Measurements from ENCODE around the gene SMARCAD1. TPM values are rescaled to one million over a fixed set of nuclear protein-coding genes. Genes with fewer than 3 reads are reported as not detected.

SMARCAD1 gene
- total and polyA plus RNA-seq, 2 experiments from 2014 or later, result 14.1 to 26.3 TPM

DNA sequence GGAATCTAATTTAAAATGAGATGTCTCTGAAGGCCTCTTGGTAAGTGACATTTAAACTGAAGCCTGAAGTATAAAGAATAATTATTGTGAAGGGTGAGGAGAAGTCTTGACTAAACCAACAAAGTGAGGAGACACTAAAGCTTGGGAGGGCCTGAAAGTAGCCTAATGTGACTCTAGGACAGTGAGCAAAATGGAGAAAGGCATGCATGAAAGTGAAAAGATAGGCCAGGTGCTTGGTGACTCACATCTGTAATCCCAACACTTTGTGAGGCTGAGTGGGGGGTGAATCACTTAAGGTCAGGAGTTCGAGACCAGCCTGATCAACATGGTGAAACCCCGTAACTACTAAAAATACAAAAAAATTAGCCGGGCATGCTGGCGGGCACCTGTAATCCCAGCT, 46.9 kb upstream of the SMARCAD1 start:
- WGBS, 2 experiments (ENCODE audit: low coverage in 1 of 2, low lambda C conversion rate in 2 of 2, missing lambda C conversion rate in 2 of 2), result 77 to 78% methylated on average over 4 of the region's 4 CpGs
- in situ Hi-C loops (cut with MboI), result no loop called here
- no peak for TF ChIP-seq EZH2 (IDR thresholded peaks at IDR 0.05; ENCODE audit: insufficient read depth, poor library complexity, severe bottlenecking)
- TF ChIP-seq EZH2phosphoT487 (IDR thresholded peaks at IDR 0.05; ENCODE audit: insufficient read depth, low read depth), result no peak

DNA sequence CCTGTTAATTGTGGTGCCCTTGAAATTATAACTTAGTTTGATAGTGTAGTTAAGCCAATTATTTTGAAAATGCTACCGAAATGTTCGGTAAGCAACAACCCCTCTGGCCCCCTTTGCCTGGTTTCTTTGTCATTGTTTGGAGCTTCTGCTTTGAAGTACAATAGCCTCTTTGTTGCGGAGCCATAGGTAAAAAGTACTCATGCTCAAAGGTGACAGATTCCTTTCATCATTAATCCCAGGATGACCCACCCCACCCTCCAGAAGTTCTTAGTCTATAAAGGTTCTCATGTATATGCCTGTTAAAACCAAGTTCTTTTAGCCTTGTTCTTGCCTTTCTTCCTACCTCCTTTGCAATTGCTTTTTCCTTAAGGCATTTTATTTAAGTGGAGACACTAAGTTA, 42.4 kb upstream of the SMARCAD1 start:
- DNase-seq, result no peak
- WGBS, 2 experiments (ENCODE audit: low coverage in 1 of 2, low lambda C conversion rate in 2 of 2, missing lambda C conversion rate in 2 of 2), result 23% methylated on average over 3 of the region's 3 CpGs
- Histone ChIP-seq H3K9me3 (ENCODE audit: low read depth) (no peaks in the 10 kb centered on the region), H3K9ac (no peak overlapping the region), H3F3A (ENCODE audit: insufficient read depth) (no peaks in the 10 kb centered on the region), H3K4me1 (ENCODE audit: insufficient read depth) (no peaks in the 10 kb centered on the region), H3K27ac (no peak overlapping the region), H3K9me2 (ENCODE audit: insufficient read depth) (no peaks in the 10 kb centered on the region), H3K79me2 (ENCODE audit: insufficient read depth) (no peaks in the 10 kb centered on the region), H4K20me1 (ENCODE audit: insufficient read depth) (no peaks in the 10 kb centered on the region), H3K36me3 (ENCODE audit: low read depth) (no peaks in the 10 kb centered on the region), H3K4me2 (ENCODE audit: unreplicated experiment) (no peak overlapping the region), H3K27me3 (replicated peaks; ENCODE audit: insufficient read depth) (no peaks in the 10 kb centered on the region), H3K4me3 (no peak overlapping the region), H2AFZ (no peak overlapping the region)
- in situ Hi-C loops (cut with MboI), result no loop called here
- TF ChIP-seq EZH2 (IDR thresholded peaks at IDR 0.05; ENCODE audit: insufficient read depth, poor library complexity, severe bottlenecking) (no peak), EZH2phosphoT487 (IDR thresholded peaks at IDR 0.05; ENCODE audit: insufficient read depth, low read depth) (no peak)

More for the DNA sequence above, 46.9 kb upstream of the SMARCAD1 start:
- H3F3A ChIP-seq (ENCODE audit: insufficient read depth), result no peaks in the 10 kb centered on the region
- no peak overlapping the region for H3K27ac ChIP-seq
- no peaks in the 10 kb centered on the region for H3K27me3 ChIP-seq (replicated peaks; ENCODE audit: insufficient read depth)
- H2AFZ ChIP-seq, result no peak overlapping the region
- H3K79me2 ChIP-seq (ENCODE audit: insufficient read depth), result no peaks in the 10 kb centered on the region
- DNase-seq, result no peak
- no peak overlapping the region for H3K4me3 ChIP-seq
- H3K9me3 ChIP-seq (ENCODE audit: low read depth), result no peaks in the 10 kb centered on the region
- H3K36me3 ChIP-seq (ENCODE audit: low read depth), result no peaks in the 10 kb centered on the region
- H3K4me1 ChIP-seq (ENCODE audit: insufficient read depth), result no peaks in the 10 kb centered on the region
- no peaks in the 10 kb centered on the region for H3K9me2 ChIP-seq (ENCODE audit: insufficient read depth)
- H3K9ac ChIP-seq, result no peak overlapping the region
- H3K4me2 ChIP-seq (ENCODE audit: unreplicated experiment), result no peak overlapping the region
- no peaks in the 10 kb centered on the region for H4K20me1 ChIP-seq (ENCODE audit: insufficient read depth)

DNA sequence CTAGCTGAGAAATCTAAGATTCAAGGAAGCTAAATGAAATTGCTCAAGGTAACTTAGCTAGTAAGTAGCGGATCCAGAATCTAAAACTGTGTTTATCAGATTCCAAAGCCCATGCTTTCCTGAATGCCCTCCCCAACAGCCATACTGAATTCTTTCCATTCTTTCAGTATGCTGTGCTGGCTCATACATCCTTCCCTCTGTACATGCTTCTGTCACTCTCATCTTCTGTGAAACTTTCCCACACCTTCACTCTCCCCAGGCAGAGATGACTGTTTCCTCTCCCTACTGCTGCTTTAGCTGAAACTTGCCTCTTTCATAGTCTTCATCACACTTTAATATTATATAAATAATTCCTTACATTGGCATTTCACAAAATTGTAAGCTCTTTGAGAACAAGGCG, 39.3 kb upstream of the SMARCAD1 start:
- in situ Hi-C loops (cut with MboI), result no loop called here
- H2AFZ ChIP-seq, result no peak overlapping the region
- TF ChIP-seq EZH2 (IDR thresholded peaks at IDR 0.05; ENCODE audit: insufficient read depth, poor library complexity, severe bottlenecking), result no peak
- TF ChIP-seq EZH2phosphoT487 (IDR thresholded peaks at IDR 0.05; ENCODE audit: insufficient read depth, low read depth), result no peak
- no peaks in the 10 kb centered on the region for H3K4me1 ChIP-seq (ENCODE audit: insufficient read depth)
- no peaks in the 10 kb centered on the region for H3K27me3 ChIP-seq (replicated peaks; ENCODE audit: insufficient read depth)
- H3K9ac ChIP-seq, result no peak overlapping the region
- DNase-seq, result no peak
- H3F3A ChIP-seq (ENCODE audit: insufficient read depth), result no peaks in the 10 kb centered on the region
- no peaks in the 10 kb centered on the region for H4K20me1 ChIP-seq (ENCODE audit: insufficient read depth)
- no peak overlapping the region for H3K4me3 ChIP-seq
- no peaks in the 10 kb centered on the region for H3K9me2 ChIP-seq (ENCODE audit: insufficient read depth)
- no peak overlapping the region for H3K4me2 ChIP-seq (ENCODE audit: unreplicated experiment)
- H3K9me3 ChIP-seq (ENCODE audit: low read depth), result no peaks in the 10 kb centered on the region
- H3K79me2 ChIP-seq (ENCODE audit: insufficient read depth), result no peaks in the 10 kb centered on the region
- H3K36me3 ChIP-seq (ENCODE audit: low read depth), result no peaks in the 10 kb centered on the region
- WGBS, 2 experiments (ENCODE audit: low coverage in 1 of 2, low lambda C conversion rate in 2 of 2, missing lambda C conversion rate in 2 of 2), result 28 to 33% methylated on average over 2 of the region's 2 CpGs
- no peak overlapping the region for H3K27ac ChIP-seq

DNA sequence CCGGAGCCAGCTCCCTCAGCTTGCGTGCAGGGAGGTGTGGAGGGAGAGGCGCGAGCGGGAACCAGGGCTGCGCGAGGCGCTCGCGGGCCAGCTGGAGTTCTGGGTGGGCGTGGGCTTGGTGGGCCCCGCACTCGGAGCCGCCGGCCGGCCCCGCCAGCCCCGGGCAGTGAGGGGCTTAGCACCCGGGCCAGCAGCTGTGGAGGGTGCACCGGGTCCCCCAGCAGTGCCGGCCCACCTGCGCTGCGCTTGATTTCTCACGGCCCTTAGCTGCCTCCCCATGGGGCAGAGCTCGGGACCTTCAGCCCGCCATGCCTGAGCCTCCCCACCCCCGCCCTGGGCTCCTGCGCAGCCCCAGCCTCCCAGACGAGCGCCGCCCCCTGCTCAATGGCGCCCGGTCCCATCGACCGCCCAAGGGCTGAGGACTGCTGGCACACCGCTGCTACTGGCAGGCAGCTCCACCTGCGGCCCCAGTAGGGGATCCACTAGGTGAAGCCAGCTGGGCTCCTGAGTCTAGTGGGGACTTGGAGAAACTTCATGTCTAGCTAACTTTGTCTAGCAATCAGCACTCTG, 37.8 kb upstream of the SMARCAD1 start:
- H3K9me2 ChIP-seq (ENCODE audit: insufficient read depth), result no peaks in the 10 kb centered on the region
- in situ Hi-C loops (cut with MboI), result no loop called here
- no peaks in the 10 kb centered on the region for H4K20me1 ChIP-seq (ENCODE audit: insufficient read depth)
- H3K4me1 ChIP-seq (ENCODE audit: insufficient read depth), result no peaks in the 10 kb centered on the region
- no peak overlapping the region for H3K9ac ChIP-seq
- no peaks in the 10 kb centered on the region for H3F3A ChIP-seq (ENCODE audit: insufficient read depth)
- H3K79me2 ChIP-seq (ENCODE audit: insufficient read depth), result no peaks in the 10 kb centered on the region
- 89 to 92% methylated on average over 7 to 30 of the region's 37 CpGs for WGBS, 2 experiments (ENCODE audit: low coverage in 1 of 2, low lambda C conversion rate in 2 of 2, missing lambda C conversion rate in 2 of 2)
- H3K9me3 ChIP-seq (ENCODE audit: low read depth), result no peaks in the 10 kb centered on the region
- H3K4me2 ChIP-seq (ENCODE audit: unreplicated experiment), result no peak overlapping the region
- no peak overlapping the region for H3K4me3 ChIP-seq
- no peak for TF ChIP-seq EZH2 (IDR thresholded peaks at IDR 0.05; ENCODE audit: insufficient read depth, poor library complexity, severe bottlenecking)
- no peak for TF ChIP-seq EZH2phosphoT487 (IDR thresholded peaks at IDR 0.05; ENCODE audit: insufficient read depth, low read depth)
- no peak overlapping the region for H2AFZ ChIP-seq
- DNase-seq, result no peak
- H3K27me3 ChIP-seq (replicated peaks; ENCODE audit: insufficient read depth), result no peaks in the 10 kb centered on the region
- no peak overlapping the region for H3K27ac ChIP-seq
- H3K36me3 ChIP-seq (ENCODE audit: low read depth), result no peaks in the 10 kb centered on the region

DNA sequence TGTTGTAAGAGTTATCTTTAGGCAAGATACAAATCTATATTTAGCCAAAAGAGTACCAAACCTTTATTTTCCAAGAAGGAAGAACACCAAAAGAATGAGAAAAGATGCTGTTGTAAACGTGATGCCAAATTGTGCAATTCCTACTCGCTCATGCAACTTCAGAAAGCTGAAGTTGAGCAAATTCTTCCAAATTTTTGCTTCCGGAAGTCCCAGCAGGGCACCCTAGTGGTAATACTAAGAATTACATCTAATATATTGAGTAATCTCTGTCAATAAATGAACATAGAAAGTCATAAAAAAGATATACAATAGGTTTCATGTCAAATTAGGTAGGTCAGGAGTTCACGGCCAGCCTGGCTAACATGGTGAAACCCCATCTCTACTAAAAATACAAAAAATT, 36.0 kb upstream of the SMARCAD1 start:
- Histone ChIP-seq H3K27me3 (replicated peaks; ENCODE audit: insufficient read depth) (no peaks in the 10 kb centered on the region), H3K27ac (no peak overlapping the region), H2AFZ (no peak overlapping the region), H3K4me2 (ENCODE audit: unreplicated experiment) (no peak overlapping the region), H3K9ac (no peak overlapping the region), H4K20me1 (ENCODE audit: insufficient read depth) (no peaks in the 10 kb centered on the region), H3K9me3 (ENCODE audit: low read depth) (no peaks in the 10 kb centered on the region), H3K36me3 (ENCODE audit: low read depth) (no peaks in the 10 kb centered on the region), H3K4me1 (ENCODE audit: insufficient read depth) (no peaks in the 10 kb centered on the region), H3K9me2 (ENCODE audit: insufficient read depth) (no peaks in the 10 kb centered on the region), H3K79me2 (ENCODE audit: insufficient read depth) (no peaks in the 10 kb centered on the region), H3F3A (ENCODE audit: insufficient read depth) (no peaks in the 10 kb centered on the region), H3K4me3 (no peak overlapping the region)
- TF ChIP-seq EZH2phosphoT487 (IDR thresholded peaks at IDR 0.05; ENCODE audit: insufficient read depth, low read depth) (no peak), EZH2 (IDR thresholded peaks at IDR 0.05; ENCODE audit: insufficient read depth, poor library complexity, severe bottlenecking) (no peak)
- in situ Hi-C loops (cut with MboI), result no loop called here
- 30 to 39% methylated on average over 4 of the region's 4 CpGs for whole genome bisulfite sequencing, 2 experiments (ENCODE audit: low coverage in 1 of 2, low lambda C conversion rate in 2 of 2, missing lambda C conversion rate in 2 of 2)
- DNase-seq, result peak; percentile 19
